Stimulated activated CD8-positive, alpha-beta memory T cell treated with anti-CD3 and anti-CD28 coated beads, Interleukin-2, amount 100 ng/mL, for 48 hours (primary cell): ENCODE data around the gene ANK3.

Experiments used
- DNase-seq, 2 donors: peaks; one replicate each; pipeline ENCODE4 v3.0.0-alpha.2; 2020; ENCODE audit warnings: low read depth in 2 of 2

ANK3 gene

GRCh38 chr10:60182691-60183090, 207.0 kb downstream of the ANK3 start:
- no peak for DNase-seq

DNA sequence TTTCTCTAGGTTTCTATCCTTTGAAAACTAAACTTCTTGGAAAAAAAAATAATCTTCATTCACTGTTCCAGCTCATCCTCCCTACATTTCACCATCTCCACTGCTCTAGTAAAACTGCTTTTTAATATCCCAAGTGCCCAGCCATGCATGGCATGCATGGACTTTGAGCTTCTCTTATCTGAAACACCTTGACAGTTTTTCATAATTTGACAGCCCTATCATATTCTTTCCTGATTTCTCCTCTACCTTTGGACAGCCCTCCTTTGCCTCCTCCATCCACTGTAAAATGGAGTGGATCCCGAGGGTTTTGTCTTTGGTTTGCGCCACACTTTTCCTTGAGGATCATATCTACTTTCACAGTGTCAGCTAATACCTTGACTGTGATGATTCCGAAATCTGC, 212.8 kb downstream of the ANK3 start:
- no peak for DNase-seq

GRCh38 chr10:60175441-60175971, 214.2 kb downstream of the ANK3 start:
- no peak for DNase-seq

DNA sequence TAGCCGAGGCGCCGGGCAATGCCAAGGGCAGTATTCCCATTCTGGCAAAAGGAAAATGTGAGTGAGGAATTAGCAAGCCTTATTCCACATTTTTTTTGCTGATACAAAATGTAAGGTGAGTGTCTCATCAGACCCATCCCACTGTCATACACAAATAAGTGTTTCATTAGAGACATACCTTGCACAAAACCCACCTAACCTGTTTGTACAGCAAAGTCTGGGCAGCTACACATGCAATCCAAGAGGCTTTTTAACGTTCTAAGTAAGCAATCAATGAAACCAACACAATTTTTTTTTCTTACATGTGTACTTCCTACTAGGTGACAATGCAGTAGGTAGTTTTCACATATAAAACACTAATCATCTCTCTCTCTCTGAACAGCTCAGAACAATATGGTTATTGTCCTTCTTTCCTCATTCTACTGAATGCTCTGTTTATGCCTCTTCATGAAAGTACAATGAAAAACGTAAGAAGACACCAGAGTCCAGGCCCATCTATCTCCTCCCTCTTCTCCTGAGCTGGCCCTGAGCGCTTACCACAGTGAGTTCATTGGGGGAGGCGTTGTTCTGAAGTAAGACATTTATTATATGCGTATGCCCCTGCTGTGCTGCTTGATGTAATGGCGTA, 217.2 kb downstream of the ANK3 start:
- DNase-seq = no peak

GRCh38 chr10:60171436-60172013, 218.2 kb downstream of the ANK3 start:
- DNase-seq = no peak

DNA sequence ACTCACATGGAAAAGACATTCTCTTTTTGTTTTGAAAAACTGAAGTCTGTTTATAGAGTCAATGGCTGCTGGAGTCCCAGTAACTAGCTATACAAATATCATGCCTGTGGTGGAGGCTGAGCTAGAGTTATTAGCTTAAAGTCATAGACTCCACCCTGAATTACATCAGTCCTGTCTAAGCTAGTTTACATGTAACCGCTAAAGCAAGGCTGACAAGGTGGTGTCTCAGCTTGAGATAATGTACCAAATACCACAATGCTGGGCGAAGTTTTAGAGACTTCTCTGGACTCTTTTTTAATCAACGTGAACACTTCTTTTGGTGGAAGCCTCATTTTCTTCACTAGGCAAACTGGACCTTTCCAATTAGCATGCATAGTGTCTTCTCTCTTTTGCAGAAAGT, 219.4 kb downstream of the ANK3 start:
- no peak for DNase-seq

DNA sequence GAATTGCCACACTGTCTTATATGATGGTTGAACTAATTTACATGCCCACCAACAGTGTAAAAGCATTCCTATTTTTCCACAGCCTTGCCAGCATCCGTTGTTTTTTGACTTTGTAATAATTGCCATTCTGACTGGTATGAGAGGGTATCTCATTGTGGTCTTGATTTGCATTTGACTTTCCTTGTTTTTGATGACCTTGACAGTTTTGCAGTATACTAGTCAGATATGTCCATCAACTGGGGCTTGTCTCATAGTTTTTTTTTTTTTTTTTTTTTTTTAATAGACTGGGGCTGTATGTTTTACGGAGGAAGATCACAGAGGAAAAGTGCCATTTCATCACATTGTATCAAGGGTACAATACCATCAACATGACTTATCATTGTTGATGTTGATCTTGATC, 220.6 kb downstream of the ANK3 start:
- DNase-seq = no peak

DNA sequence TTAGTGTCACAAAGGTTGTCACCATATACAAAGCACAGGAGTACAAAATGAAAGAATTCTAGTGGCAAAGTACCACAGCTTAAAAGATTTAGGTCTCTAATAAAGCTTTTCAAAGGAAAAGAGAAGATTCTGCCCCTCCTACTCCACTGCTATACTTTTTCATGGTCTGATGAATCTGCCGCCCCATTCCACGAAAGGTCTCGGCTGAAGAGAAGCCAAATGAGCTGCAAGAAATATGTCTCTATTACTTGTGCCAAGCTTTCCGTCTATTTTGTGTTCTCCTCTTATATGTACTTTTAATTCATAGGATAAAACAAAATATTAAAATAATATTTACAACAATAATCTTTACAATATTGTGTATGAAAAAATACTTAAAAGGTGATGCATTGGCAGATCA, 222.6 kb downstream of the ANK3 start:
- DNase-seq = no peak

DNA sequence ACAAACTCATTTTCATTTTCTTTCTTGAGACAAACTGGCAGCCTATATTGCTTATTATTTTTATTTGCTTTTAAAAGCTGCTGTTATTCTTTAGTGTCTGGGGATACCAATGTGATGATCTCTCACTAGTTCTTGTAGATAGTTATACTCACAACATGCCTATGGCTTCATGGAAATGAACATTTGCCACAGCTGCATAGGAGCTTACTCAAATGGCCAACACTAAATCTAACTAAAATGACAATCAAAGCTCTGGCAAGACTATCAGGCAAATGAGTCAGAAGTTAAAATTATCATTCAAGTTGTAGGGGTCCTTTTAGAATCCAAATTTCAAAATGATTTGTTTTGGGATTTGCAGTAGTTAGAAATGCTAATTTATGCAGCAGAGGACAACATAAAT, 225.9 kb downstream of the ANK3 start:
- DNase-seq = no peak

GRCh38 chr10:60162631-60163030, 227.0 kb downstream of the ANK3 start:
- DNase-seq = no peak

DNA sequence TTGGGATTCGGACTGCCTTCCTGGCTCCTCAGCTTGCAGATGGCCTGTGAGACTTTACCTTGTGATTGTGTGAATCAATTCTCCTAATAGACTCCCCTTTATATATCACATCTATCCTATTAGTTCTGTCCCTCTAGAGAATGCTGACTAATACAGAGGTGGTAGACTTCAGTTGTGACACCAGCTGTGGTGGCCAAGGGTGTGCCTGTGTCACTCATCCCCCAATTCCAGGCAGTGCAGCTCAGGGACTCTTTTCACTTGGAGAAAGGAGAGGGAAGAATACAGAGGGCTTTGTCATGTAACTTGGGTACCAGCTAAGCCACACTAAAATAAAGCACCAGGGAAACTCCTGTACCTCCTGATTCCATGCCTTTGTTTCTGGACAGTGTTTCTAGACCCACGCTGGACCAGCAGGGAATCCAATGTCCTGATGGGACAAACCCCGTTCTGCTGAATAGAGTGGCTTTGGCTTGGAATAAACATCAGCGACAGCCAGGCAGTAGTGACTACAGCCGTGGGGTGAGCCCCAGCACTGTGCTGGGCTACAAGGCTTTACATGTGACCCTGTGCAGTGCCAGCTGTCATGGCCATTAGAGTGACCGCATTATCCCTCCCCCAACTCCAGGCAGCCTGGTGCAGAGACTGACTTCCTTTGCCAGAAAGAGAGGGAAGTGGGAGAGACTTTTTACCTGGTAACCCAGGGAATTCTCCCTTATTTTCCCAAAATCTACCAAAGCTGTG, 233.6 kb downstream of the ANK3 start:
- DNase-seq = no peak

GRCh38 chr10:60155099-60155877, 234.4 kb downstream of the ANK3 start:
- DNase-seq = no peak

- no peak for DNase-seq
Measured at GRCh38 chr10:60149003-60149402, 240.7 kb downstream of the ANK3 start.

- no peak for DNase-seq
Measured at GRCh38 chr10:60148266-60148840, 241.3 kb downstream of the ANK3 start.

DNA sequence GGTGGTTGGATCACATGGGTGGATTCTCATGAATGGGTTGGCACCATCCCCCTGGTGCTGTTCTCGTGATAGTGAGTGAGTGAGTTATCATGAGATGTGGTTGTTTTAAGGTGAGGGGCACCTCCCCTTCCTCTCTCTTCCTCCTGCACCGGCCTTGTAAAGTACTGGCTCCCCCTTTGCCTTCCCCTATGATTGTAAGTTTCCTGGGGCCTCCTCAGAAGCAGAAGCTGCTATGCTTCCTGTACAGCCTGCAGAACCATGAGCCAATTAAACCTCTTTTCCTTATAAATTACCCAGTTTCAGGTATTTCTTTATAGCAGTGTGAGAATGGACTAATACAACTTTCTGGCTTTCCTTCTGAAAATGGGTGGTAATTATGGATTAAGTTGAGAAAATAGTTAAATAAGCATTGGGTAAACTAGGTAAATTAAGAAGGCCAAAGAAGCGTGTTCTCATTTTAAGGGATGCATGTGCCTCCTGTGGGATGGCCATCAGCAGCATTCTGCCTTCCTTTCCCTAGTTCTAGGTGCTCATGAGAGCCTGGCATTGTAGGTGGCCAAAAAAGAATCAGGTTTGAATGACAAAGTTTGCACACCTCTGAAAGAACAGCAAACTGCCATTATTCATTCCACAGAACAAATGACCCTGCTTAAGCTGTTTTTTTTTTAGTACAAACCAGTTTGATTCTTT, 242.0 kb downstream of the ANK3 start:
- DNase-seq = no peak

DNA sequence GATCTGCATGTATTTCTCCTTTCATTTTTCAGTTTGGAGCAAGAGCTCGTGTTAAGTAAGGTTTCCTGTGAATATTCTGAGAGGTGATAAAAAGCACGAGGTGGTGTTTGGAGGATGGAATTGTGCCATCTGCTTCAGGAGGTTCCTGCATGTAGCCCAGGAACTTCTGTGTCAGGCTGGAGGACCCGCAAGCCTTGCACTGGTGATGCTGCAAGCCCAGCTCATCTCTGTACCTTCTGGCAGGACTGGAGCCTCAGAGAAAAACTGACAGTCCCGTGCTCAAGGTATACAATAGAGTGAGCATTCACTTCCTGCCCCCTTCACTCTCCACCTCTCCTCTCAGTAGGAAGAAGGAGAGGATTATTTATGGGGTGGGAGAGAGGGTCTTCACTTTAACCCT, 242.7 kb downstream of the ANK3 start:
- DNase-seq = no peak

GRCh38 chr10:60144099-60144498, 245.6 kb downstream of the ANK3 start:
- no peak for DNase-seq

GRCh38 chr10:60142736-60143135, 246.9 kb downstream of the ANK3 start:
- no peak for DNase-seq

- DNase-seq = no peak
Measured at GRCh38 chr10:60141896-60142559, 247.6 kb downstream of the ANK3 start.
